Mesodermal cell (in vitro differentiated cells): Measurements from ENCODE around the gene OR2V2.

ENCODE experiments used
- H3K27ac ChIP-seq: 2 replicates; pipeline ENCODE4 v1.7.0; 2013; ENCODE audit warnings: mild to moderate bottlenecking, low read depth, low read length, moderate library complexity; ENCODE audit not compliant: severe bottlenecking
- H3K36me3 ChIP-seq: 2 replicates; pipeline ENCODE4 v1.7.1; 2013; ENCODE audit warnings: mild to moderate bottlenecking, low read length, moderate library complexity; ENCODE audit not compliant: control insufficient read depth, insufficient read depth
- H3K4me1 ChIP-seq: one replicate; pipeline ENCODE4 v1.7.1; 2013; ENCODE audit warnings: mild to moderate bottlenecking, low read length; ENCODE audit not compliant: insufficient read depth, control insufficient read depth, poor library complexity, severe bottlenecking
- H3K4me3 ChIP-seq: 2 replicates; pipeline ENCODE4 v1.7.0; 2013; ENCODE audit warnings: low read length, control low read depth, mild to moderate bottlenecking; ENCODE audit not compliant: insufficient read depth, poor library complexity, severe bottlenecking; ENCODE audit errors: extremely low read depth
- H3K9me3 ChIP-seq: 2 replicates; pipeline ENCODE4 v1.7.1; 2013; ENCODE audit warnings: mild to moderate bottlenecking, low read length, moderate library complexity; ENCODE audit not compliant: control insufficient read depth
- WGBS, 2 experiments: methylation state at CpG; one replicate each; pipeline ENCODE4 v1.1.5; 2013; ENCODE audit warnings: missing lambda C conversion rate in 2 of 2; ENCODE audit not compliant: insufficient coverage in 2 of 2; 5-methylcytosine and 5-hydroxymethylcytosine counted together

Gene OR2V2

DNA sequence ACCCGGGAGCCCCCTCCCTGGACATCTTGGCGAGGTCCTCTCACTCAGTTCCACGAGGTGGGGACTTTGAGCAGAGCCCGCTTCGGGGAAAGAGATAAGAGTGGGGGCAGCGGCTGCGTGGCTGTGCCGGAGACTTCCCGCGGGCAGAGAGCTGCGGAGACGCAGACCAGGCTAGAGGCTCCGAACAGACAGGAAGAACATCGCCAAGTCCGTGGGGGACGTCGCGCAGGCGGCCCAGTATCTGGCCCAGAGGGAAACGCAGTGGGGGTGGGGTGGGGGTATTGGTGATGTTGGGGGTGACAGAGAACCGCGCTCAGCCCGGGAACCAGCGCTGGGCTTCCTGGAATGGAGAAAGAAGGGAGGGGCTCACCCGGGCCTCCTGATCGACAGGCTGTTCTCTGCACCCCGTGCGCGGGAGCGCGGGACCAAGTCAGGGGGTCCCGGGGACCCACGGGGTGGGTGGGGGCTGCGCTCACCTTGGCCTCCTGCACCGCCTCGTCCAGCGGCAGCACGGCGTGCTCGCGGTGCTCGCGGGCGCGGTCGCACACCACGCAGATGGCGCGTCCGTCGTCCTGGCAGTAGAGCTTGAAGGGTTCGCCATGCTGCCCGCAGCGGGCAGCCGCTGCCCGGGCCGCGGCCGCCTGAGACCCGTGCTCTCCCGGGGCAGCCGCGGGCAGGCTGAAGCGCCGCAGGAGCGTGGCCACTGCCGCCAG, 56.9 kb downstream of the OR2V2 start:
- H3K27ac ChIP-seq, result no peak overlapping the region
- H3K36me3 ChIP-seq, result no peaks in the 10 kb centered on the region
- 1% methylated on average over 29 to 41 of the region's 67 CpGs for WGBS, 2 experiments
- peak overlapping the region; percentile 56 for H3K4me3 ChIP-seq
- H3K9me3 ChIP-seq, result no peaks in the 10 kb centered on the region
- H3K4me1 ChIP-seq, result peaks cover 7% of the 10 kb centered on the region

DNA sequence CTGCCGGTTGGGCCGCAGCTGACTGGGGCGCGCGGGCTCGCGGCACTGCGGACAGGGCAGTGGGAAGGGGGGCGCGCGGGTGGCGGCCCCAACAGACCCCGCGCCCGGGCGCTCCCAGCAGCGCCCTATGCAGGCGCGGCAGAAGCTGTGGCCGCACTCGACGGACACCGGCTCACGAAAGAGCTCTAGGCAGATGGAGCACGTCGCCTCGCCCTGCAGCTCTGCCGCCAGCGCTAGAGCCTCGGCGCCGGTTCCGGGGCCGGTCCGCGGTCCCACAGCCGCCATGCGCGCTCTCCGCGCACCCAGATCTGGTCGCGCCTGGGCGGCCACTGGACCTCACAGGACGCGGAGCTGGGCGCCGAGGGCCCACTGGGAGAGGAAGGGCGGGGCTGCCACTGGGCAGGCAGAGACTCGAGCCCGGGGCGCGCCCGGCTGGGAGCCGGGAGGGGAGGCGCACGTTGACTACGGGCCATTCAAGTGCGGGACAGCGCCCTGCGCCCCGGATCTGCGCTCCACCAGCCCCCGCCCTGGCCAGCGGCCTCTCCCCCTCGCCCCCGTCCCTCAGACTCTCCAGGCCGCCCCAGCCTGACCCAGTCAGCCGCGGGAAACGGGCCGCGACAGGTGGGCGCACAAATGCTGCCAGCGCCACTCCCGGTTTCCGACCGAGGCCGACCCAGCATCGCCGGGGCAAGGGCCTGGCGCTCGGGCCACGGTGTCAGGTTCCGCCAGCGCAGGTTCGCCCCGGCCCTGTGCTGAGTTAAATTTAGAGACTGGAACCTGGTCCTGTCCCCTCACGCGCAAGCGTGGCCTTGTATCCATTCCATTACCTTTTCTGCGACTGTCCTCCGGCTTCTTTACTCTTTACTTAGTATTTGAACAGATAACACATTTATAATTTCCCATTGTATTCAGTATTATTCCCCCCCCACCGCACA, 57.7 kb downstream of the OR2V2 start, which contains the start of gene TRIM7:
TSS of gene TRIM7 (minus strand) at position 371 of the 935 bp plus-strand sequence. CDS start at position 285, 86 bp downstream.
- Histone ChIP-seq H3K4me1 (peaks cover 7% of the 10 kb centered on the region), H3K9me3 (no peaks in the 10 kb centered on the region), H3K4me3 (peak within 1 kb of the TSS; percentile 56), H3K36me3 (no peaks in the 10 kb centered on the region), H3K27ac (no peak within 1 kb of the TSS)
- 1% methylated on average over 57 to 66 of the region's 94 CpGs for WGBS, 2 experiments

DNA sequence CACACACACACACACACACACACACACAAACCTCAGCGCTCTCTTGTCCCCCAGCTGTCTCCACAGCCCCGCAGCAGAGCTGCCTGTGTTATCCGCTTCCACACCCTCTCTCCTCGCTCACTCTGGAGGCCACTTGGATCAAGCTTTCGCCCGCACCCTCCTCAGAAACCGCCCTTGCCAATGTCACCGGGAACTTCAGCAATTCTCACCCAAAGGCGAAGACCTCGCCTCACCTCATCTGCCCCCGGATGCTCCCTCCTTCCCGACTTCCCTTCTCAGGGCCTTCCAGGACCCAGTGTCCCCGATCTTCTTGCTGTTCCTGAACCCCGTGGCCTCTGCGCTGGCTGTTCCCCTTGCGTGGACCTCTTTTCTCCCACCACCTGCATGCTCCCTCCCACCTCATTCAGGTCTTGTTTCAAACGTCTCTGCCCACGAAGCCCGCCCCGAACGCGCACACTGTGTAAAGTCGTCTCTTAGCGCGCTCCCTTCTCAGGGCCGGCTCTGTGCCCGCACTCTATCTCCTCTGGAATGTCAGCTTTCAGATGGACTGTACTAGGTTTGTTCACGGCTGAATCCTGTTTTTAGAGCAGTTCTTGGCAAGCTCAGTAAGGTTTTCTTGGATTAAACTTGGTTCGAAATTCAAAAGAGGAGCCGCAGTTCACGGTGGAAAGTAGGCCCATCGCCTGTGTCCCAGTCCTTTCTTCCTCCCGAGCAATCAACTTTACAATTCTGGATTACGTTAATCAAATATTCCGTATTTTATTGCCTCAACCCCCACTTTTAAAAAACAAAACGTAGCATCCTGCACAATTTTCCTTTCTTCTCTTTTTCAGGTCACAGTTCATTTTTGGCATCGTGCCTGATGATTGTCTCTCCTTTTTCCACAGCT, 58.6 kb downstream of the OR2V2 start:
- no peak overlapping the region for H3K27ac ChIP-seq
- H3K4me1 ChIP-seq, result peaks cover 7% of the 10 kb centered on the region
- peak overlapping the region; percentile 56 for H3K4me3 ChIP-seq
- 3% methylated on average over 36 to 37 of the region's 37 CpGs for WGBS, 2 experiments
- H3K9me3 ChIP-seq, result no peaks in the 10 kb centered on the region
- H3K36me3 ChIP-seq, result no peaks in the 10 kb centered on the region

DNA sequence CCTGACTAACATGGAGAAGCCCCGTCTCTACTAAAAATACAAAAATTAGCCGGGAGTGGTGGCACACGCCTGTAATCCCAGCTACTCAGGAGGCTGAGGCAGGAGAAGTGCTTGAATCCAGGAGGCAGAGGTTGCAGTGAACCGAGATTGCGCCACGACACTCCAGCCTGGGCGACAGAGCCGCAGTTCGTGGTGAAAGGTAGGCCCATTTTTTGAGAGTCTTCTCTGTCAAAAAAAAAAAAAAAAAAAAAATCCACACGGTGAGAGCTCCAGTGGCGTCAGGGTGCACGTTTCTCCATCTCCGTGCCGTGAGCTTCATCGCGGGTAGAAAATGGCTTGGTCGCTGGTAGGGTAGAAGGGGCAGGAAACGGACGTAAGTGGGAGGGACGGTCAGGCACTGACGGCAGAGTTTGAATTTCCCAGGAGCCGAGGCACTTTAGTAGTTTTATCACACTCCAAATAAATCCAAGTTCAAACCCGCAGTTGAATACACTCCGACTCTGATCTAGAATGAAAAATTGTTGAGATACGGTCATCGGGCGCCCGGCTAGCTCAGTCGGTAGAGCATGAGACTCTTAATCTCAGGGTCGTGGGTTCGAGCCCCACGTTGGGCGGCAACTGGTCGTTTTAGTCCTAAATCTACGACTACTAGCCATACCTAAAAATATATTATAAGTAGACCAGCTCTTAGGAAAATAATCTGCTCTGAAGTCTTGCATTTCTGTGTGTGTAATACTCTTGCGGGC, 60.0 kb downstream of the OR2V2 start:
- 0 to 4% methylated on average over 16 to 26 of the region's 36 CpGs for WGBS, 2 experiments
- H3K4me3 ChIP-seq, result peak overlapping the region; percentile 56
- H3K27ac ChIP-seq, result peak overlapping the region; percentile 18
- no peaks in the 10 kb centered on the region for H3K36me3 ChIP-seq
- peaks cover 7% of the 10 kb centered on the region for H3K4me1 ChIP-seq
- H3K9me3 ChIP-seq, result no peaks in the 10 kb centered on the region

DNA sequence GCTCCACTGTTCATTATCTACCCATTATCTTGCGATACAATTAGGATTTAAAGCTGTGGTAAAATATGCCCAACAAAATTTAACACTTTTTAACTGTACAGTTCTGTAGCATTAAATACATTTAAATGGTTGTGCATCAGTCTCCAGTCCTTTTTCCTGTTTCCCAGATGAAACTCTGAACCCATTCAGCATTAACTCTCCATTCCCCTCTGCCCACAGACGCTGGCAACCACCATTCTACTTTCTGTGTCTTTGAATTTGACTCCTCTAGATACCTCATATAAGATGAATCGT, 60.5 kb downstream of the OR2V2 start:
- Histone ChIP-seq H3K36me3 (no peaks in the 10 kb centered on the region), H3K9me3 (no peaks in the 10 kb centered on the region), H3K27ac (no peak overlapping the region), H3K4me3 (peak overlapping the region; percentile 56), H3K4me1 (peaks cover 7% of the 10 kb centered on the region)
- WGBS, 2 experiments, result 9 to 63% methylated on average over 1 to 2 of the region's 3 CpGs
